SHP77 (cell line): ENCODE measurements around the gene COMMD4.
"Not testable (repeated sequence)": the region's sequence is repeated elsewhere in the genome, so short reads cannot be mapped to it uniquely, and the experiment has no call there.

Source experiments
- DNase-seq, 2 experiments: peaks; one replicate each; lab custom pipeline; 2025; lab: John Stamatoyannopoulos, UW

Gene COMMD4

GRCh38 chr15:75335705-75336355 lies at the start of gene COMMD4:
Gene COMMD4 (plus strand): TSS chr15:75336063. CDS start chr15:75336090, 27 bp downstream.
- peak; percentile 93 to 95 for DNase-seq

DNA sequence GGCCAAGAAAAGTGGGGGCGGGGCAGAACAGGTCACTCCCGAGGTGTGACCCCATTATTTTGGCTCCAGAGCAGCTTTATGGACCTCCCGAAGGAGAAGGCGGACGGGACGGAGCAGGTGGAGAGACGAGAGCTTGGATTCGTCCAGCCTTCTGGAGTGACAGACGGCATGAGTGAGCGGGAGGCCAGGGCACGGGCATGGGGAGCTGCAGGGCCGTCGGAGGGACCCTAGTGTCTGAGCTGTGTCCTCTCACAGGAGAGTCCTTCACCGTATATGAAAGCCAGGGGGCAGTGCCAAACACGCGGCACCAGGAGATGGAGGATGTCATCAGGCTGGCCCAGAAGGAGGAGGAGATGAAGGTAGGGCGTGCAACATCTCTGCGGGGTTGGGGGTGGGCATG lies 42.2 kb upstream of the COMMD4 start:
- not testable (repeated sequence) for DNase-seq

GRCh38 chr15:75298541-75299310 lies 37.1 kb upstream of the COMMD4 start:
- DNase-seq: not testable (repeated sequence)

- DNase-seq: not testable (repeated sequence)
Observed at GRCh38 chr15:75299311-75299688, 36.6 kb upstream of the COMMD4 start.

GRCh38 chr15:75300026-75300425 lies 35.8 kb upstream of the COMMD4 start:
- not testable (repeated sequence) for DNase-seq

- DNase-seq: no peak
Observed at GRCh38 chr15:75302318-75302717, 33.5 kb upstream of the COMMD4 start.

GRCh38 chr15:75302753-75303152 lies 33.1 kb upstream of the COMMD4 start:
- DNase-seq: not testable (repeated sequence)

DNA sequence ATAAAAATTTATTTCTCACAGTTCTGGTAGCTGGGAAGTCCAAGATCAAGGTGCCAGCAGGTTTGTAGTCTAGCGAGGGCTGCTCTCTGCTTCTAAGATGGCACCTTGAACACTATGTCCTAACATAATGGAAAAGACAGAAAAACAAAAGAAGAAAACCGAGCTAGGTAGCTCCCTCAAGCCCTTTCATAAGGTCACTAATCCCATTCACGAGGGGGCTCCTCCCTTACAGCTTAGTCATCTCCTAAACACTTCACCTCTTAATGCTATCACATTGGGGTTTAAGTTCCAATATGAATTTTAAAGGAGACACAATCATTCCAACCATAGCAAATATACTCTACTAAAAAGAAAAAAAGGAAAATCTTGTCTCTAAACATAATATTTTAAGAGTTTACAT lies 29.7 kb upstream of the COMMD4 start:
- DNase-seq: no peak

GRCh38 chr15:75307778-75308390 lies 28.0 kb upstream of the COMMD4 start:
- peak; percentile 54 to 81 for DNase-seq

GRCh38 chr15:75309711-75310110 lies 26.2 kb upstream of the COMMD4 start:
- DNase-seq: no peak

- not testable (repeated sequence) for DNase-seq
Observed at GRCh38 chr15:75312548-75312947, 23.3 kb upstream of the COMMD4 start.

DNA sequence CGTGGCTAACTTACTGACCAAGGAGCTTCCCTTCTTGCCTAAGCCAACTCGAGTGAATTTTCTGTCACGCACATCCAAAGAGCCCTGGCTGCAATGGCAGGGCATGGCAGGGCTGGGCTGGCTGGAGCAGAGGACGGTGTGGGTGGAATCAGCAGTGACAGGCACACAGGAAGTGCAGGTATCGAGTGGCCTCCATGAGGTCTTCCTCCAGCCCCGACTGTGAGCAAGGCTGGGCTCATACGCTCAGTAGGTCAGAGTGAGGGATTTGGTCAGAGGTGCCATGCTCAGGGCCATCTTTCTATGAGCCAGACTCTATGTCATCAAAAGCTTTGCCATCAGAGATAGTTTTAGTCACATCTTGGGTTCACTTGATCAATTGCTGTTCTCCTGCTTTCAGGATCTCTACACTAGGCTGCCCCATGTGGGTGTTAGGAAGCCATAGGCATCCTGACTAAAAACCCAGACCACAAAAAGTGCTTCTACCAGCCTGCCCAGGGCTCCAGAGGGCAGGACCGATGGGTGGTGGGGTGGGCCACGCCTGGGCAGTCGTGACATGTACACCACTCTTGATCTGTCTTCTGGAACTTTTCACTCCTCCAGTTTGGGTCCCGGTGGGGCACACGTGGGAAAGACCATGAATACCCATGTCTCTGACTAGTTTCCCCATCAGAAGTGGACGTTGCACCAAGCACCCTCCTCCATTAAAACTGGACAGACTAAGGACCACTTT lies 22.6 kb upstream of the COMMD4 start:
- no peak for DNase-seq

- no peak for DNase-seq
Observed at GRCh38 chr15:75314552-75315290, 21.1 kb upstream of the COMMD4 start.

DNA sequence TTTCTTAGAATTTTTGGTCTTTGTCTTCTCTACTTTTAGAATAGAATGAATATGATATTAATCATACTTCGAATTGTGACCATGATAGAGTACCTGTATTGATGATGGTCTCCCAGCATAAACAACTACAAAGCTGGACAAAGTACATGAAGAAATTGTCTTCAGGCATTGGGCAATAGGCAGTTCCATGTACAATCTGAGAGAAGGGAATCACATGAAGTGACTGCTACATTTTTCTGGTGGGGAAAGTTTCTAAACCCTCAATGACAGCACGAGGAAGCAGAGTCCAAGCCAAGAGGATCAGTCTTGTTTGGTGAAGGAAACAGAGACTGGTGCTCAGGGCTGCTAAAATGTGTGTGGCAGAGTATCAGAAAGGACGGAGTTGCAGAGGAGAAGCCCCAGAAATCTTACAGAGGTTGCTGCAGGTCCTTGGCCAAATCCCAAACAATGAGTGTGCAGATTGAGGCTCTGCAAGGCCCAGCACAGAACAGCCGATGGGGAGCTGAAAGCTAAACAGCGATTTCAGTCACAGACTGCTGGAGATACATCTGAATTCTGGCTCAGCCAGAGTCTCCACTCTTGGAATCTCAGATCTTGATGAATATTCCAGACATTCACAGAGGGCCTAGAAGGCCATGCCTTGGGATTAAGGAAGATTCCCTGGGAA lies 16.5 kb upstream of the COMMD4 start:
- not testable (repeated sequence) for DNase-seq

- no peak for DNase-seq
Observed at GRCh38 chr15:75321711-75322110, 14.2 kb upstream of the COMMD4 start.

DNA sequence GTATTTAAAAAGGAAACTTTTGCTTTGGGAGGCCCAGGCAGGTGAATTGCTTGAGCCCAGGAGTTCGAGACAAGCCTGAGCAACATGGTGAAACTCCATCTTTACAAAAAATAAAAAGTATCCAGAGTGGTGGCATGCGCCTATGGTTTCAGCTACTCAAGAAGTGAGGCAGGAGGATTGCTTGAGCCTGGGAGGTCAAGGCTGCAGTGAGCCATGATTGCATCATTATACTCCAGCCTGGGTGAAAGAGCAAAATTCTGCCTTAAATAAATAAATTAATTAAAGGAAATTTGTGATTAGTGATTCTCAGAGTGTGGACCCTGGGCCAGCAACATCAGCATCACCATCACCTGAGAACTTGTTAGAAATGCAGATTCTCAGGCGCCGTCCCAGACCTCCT lies 9.9 kb upstream of the COMMD4 start:
- no peak for DNase-seq

GRCh38 chr15:75327005-75327404 lies 8.9 kb upstream of the COMMD4 start:
- DNase-seq: no peak

DNA sequence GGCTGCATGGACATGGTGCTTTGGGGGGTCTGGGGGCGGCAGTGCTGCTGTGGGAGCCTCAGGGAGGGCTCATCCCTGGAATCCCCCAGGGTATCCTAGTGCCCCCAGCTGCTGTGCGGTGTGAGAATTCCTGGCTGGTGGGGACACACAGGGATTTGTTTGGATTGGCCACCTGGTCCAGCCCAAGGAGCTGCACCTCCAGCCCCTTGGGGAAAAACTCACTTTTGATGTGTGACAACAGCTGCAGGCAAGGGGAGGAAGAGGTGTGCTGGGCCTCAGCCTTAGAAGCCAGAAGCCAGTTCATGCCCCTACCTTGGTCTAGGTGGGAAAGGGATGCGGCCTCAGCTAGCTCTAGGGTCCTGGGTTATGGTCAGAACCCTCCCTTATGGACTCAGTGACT lies 8.4 kb upstream of the COMMD4 start:
- DNase-seq: no peak

GRCh38 chr15:75328493-75329314 lies 7.2 kb upstream of the COMMD4 start:
- no peak for DNase-seq

DNA sequence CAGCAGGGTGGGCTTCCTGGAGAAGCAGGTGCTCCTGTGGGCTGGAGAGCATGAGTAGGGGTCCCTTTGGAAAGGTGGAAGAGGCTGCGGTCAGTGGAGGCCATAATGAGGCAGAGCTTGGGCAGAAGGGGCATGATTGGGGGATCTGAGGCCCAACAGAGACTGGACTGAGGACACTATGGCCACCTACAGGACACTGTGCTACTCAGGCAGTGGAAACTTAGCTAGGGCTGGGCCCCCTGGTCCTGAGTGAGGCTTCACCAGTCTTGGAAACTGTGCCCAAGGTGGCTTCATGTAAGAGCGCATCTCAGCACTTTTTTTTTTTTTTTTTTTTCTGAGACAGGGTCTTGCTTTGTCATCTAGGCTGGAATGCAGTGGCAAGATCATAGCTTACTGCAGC lies 6.3 kb upstream of the COMMD4 start:
- no peak for DNase-seq
